Measurements from ENCODE around the gene CIP2A.

The CIP2A gene

GRCh38 chr3:108510496-108510895, 78.7 kb downstream of the CIP2A start, which contains the start of gene MYH15:
MYH15 (minus strand) TSS chr3:108510596; CDS start chr3:108510530, 66 bp downstream.
- Mint-ChIP-seq H3K4me1 (no peaks in the 10 kb centered on the region), H3K4me3 (no peak within 1 kb of the TSS), H3K27ac (no peak within 1 kb of the TSS), H3K27me3 (peaks cover 1% of the 10 kb centered on the region), H3K36me3 (ENCODE audit: low read depth) (no peaks in the 10 kb centered on the region), H3K9me3 (no peaks in the 10 kb centered on the region)
- DNase-seq: no peak
- ATAC-seq: no peak

GRCh38 chr3:108509871-108510270, 79.4 kb downstream of the CIP2A start:
- H3K27ac Mint-ChIP-seq: no peak overlapping the region
- ATAC-seq (no peak), DNase-seq (no peak)
- no peaks in the 10 kb centered on the region for H3K4me1 Mint-ChIP-seq
- peaks cover 1% of the 10 kb centered on the region for H3K27me3 Mint-ChIP-seq
- H3K4me3 Mint-ChIP-seq: no peak overlapping the region
- H3K9me3 Mint-ChIP-seq: no peaks in the 10 kb centered on the region
- H3K36me3 Mint-ChIP-seq (ENCODE audit: low read depth): no peaks in the 10 kb centered on the region

GRCh38 chr3:108509263-108509662, 80.0 kb downstream of the CIP2A start:
- no peaks in the 10 kb centered on the region for H3K9me3 Mint-ChIP-seq
- no peaks in the 10 kb centered on the region for H3K36me3 Mint-ChIP-seq (ENCODE audit: low read depth)
- H3K4me1 Mint-ChIP-seq: no peaks in the 10 kb centered on the region
- H3K4me3 Mint-ChIP-seq: no peak overlapping the region
- peaks cover 1% of the 10 kb centered on the region for H3K27me3 Mint-ChIP-seq
- ATAC-seq: no peak
- no peak overlapping the region for H3K27ac Mint-ChIP-seq
- DNase-seq: no peak

GRCh38 chr3:108507902-108508301, 81.3 kb downstream of the CIP2A start:
- Mint-ChIP-seq H3K9me3 (no peaks in the 10 kb centered on the region), H3K4me3 (no peak overlapping the region), H3K27ac (no peak overlapping the region), H3K27me3 (peaks cover 1% of the 10 kb centered on the region), H3K36me3 (ENCODE audit: low read depth) (no peaks in the 10 kb centered on the region), H3K4me1 (no peaks in the 10 kb centered on the region)
- ATAC-seq (no peak), DNase-seq (no peak)

- no peak overlapping the region for H3K27ac Mint-ChIP-seq
Measured at GRCh38 chr3:108505811-108506210, 83.4 kb downstream of the CIP2A start.

GRCh38 chr3:108503722-108504121, 85.5 kb downstream of the CIP2A start:
- peaks cover 3% of the 10 kb centered on the region for H3K27me3 Mint-ChIP-seq
- no peak for DNase-seq
- no peaks in the 10 kb centered on the region for H3K36me3 Mint-ChIP-seq (ENCODE audit: low read depth)
- no peak for ATAC-seq
- H3K4me1 Mint-ChIP-seq: no peaks in the 10 kb centered on the region
- H3K27ac Mint-ChIP-seq: no peak overlapping the region
- no peak overlapping the region for H3K4me3 Mint-ChIP-seq
- H3K9me3 Mint-ChIP-seq: no peaks in the 10 kb centered on the region

More at GRCh38 chr3:108505811-108506210, 83.4 kb downstream of the CIP2A start:
- no peak for DNase-seq
- Mint-ChIP-seq H3K36me3 (ENCODE audit: low read depth) (no peaks in the 10 kb centered on the region), H3K27me3 (peaks cover 3% of the 10 kb centered on the region), H3K9me3 (no peaks in the 10 kb centered on the region), H3K4me3 (no peak overlapping the region), H3K4me1 (no peaks in the 10 kb centered on the region)
- no peak for ATAC-seq

- Mint-ChIP-seq H3K4me3 (no peak overlapping the region), H3K27ac (no peak overlapping the region), H3K9me3 (no peaks in the 10 kb centered on the region), H3K27me3 (peaks cover 2% of the 10 kb centered on the region), H3K4me1 (no peaks in the 10 kb centered on the region), H3K36me3 (ENCODE audit: low read depth) (no peaks in the 10 kb centered on the region)
- DNase-seq (no peak), ATAC-seq (no peak)
Measured at GRCh38 chr3:108501535-108501934, 87.7 kb downstream of the CIP2A start.

GRCh38 chr3:108500728-108501127, 88.5 kb downstream of the CIP2A start:
- ATAC-seq (no peak), DNase-seq (no peak)
- H3K36me3 Mint-ChIP-seq (ENCODE audit: low read depth): no peaks in the 10 kb centered on the region
- peaks cover 2% of the 10 kb centered on the region for H3K27me3 Mint-ChIP-seq
- no peaks in the 10 kb centered on the region for H3K9me3 Mint-ChIP-seq
- H3K4me3 Mint-ChIP-seq: no peak overlapping the region
- no peak overlapping the region for H3K27ac Mint-ChIP-seq
- no peaks in the 10 kb centered on the region for H3K4me1 Mint-ChIP-seq

All from activated naive CD8-positive, alpha-beta T cell treated with anti-CD3 and anti-CD28 coated beads, Interleukin-2, amount 50 U/mL, for 24 hours (primary cell).